Thyroid gland (tissue), 4 donors: Measurements from ENCODE around the gene TH.

ENCODE experiments used
- POLR2A ChIP-seq, 2 donors: fragments of 450-650 bp; IDR thresholded peaks; one replicate each; pipeline ENCODE4 v1.6.1; 2017; ENCODE audit warnings: antibody characterized with exemption in 2 of 2, mild to moderate bottlenecking in 2 of 2, moderate library complexity in 1 of 2
- TF ChIP-seq, protein P1 (sequence below), 6 experiments: fragments of 200-600 bp in 3 of 6; fragments of 450-650 bp in 3 of 6; sonication (generic) in 3 of 6; IDR thresholded peaks; one replicate each; pipeline ENCODE4 v1.5.1; 2016 to 2019; ENCODE audit warnings: antibody characterized with exemption in 6 of 6, mild to moderate bottlenecking in 2 of 6, inconsistent platforms in 1 of 6, moderate library complexity in 1 of 6

DNA sequence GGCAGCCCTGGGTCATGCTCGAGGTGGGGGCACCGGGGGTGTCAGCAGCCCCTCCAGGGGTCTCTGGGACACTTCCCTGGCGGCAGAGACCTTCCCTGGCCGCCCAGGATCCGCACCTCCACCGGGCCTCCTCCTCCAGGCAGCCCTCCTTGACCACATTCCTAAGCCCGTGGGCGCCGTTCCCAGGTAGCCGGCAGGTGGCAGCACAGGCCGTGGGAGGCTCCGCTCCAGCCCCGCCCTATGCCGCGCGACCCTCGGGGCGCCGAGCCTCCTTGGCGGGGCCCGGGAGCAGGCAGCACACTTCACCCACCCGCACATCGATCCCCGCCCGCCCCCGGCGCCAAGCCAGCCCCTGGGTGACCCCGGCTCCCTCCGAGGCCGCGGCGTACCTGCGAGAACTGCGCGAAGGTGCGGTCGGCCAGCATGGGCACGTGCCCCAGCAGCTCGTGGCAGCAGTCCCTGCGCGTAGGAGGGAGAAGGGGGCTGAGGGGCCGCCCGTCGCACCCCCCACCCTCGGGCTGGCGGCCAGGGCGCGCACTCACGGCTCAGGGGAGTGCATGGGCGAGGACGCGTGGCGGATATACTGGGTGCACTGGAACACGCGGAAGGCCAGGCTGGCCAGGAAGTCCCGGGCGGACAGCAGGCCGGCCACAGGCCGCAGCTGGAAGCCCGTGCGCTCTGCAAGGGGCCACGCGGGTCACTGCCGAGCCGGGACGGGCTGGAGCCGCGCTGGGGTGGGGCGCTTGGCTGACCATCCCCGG lies 5.3 kb downstream of the TH start:
- TF ChIP-seq, protein P1, sequence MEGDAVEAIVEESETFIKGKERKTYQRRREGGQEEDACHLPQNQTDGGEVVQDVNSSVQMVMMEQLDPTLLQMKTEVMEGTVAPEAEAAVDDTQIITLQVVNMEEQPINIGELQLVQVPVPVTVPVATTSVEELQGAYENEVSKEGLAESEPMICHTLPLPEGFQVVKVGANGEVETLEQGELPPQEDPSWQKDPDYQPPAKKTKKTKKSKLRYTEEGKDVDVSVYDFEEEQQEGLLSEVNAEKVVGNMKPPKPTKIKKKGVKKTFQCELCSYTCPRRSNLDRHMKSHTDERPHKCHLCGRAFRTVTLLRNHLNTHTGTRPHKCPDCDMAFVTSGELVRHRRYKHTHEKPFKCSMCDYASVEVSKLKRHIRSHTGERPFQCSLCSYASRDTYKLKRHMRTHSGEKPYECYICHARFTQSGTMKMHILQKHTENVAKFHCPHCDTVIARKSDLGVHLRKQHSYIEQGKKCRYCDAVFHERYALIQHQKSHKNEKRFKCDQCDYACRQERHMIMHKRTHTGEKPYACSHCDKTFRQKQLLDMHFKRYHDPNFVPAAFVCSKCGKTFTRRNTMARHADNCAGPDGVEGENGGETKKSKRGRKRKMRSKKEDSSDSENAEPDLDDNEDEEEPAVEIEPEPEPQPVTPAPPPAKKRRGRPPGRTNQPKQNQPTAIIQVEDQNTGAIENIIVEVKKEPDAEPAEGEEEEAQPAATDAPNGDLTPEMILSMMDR (IDR thresholded peaks at IDR 0.05): peak in 4 of 6 experiments; percentile 17 to 66 (median 42)
- no peak for TF ChIP-seq POLR2A (IDR thresholded peaks at IDR 0.05)
